ENCODE measurements around the gene SOX21.
A peak's percentile ranks its signal among the peaks of the same experiment; 100 is the strongest.

Gene SOX21

GRCh38 chr13:94674609-94675348 is 37.6 kb downstream of the SOX21 start:
- peak; percentile 37 for DNase-seq

- DNase-seq = no peak
These were observed 38.5 kb downstream of the SOX21 start for GRCh38 chr13:94673851-94674250.

GRCh38 chr13:94672400-94672799 is 39.9 kb downstream of the SOX21 start:
- no peak for DNase-seq

- DNase-seq = no peak
These were observed 45.2 kb downstream of the SOX21 start for GRCh38 chr13:94667190-94667589.

GRCh38 chr13:94666065-94666464 is 46.3 kb downstream of the SOX21 start:
- DNase-seq = no peak

- no peak for DNase-seq
These were observed 47.5 kb downstream of the SOX21 start for GRCh38 chr13:94664889-94665288.

- no peak for DNase-seq
These were observed 49.9 kb downstream of the SOX21 start for GRCh38 chr13:94662274-94662945.

GRCh38 chr13:94661406-94661805 is 50.9 kb downstream of the SOX21 start:
- DNase-seq = no peak

GRCh38 chr13:94660695-94661326 is 51.5 kb downstream of the SOX21 start:
- peak; percentile 17 for DNase-seq

All from NCI-H1105 (cell line).